GM19035 (cell line): ENCODE data around the gene TPP1.

ENCODE experiments used
- ATAC-seq: cut with Tn5 transposase; IDR thresholded peaks from one replicate; pipeline ENCODE4 v1.9.1; 2021; ENCODE audit not compliant: unreplicated experiment

The TPP1 gene

GRCh38 chr11:6612213-6613041 lies 6.8 kb downstream of the TPP1 start, which contains the start of gene TAF10:
TSS of gene TAF10 (minus strand) at chr11:6612216. CDS start at chr11:6612189, 27 bp downstream.
- ATAC-seq: peak; percentile 90

- ATAC-seq: no peak
Measured at GRCh38 chr11:6611963-6612212, 7.3 kb downstream of the TPP1 start.

GRCh38 chr11:6611092-6611962 lies 7.9 kb downstream of the TPP1 start:
- peak; percentile 17 for ATAC-seq

- ATAC-seq: no peak
Measured at GRCh38 chr11:6610591-6610990, 8.6 kb downstream of the TPP1 start.

- ATAC-seq: no peak
Measured at GRCh38 chr11:6609502-6610015, 9.7 kb downstream of the TPP1 start.

- ATAC-seq: no peak
Measured at GRCh38 chr11:6608726-6609501, 10.3 kb downstream of the TPP1 start.

GRCh38 chr11:6608011-6608410 lies 11.2 kb downstream of the TPP1 start:
- no peak for ATAC-seq

GRCh38 chr11:6607190-6607795 lies 11.9 kb downstream of the TPP1 start:
- no peak for ATAC-seq

GRCh38 chr11:6606471-6607189 lies 12.6 kb downstream of the TPP1 start:
- ATAC-seq: peak; percentile 36

- ATAC-seq: no peak
Measured at GRCh38 chr11:6604790-6605189, 14.4 kb downstream of the TPP1 start.

GRCh38 chr11:6604081-6604626 lies 15.1 kb downstream of the TPP1 start:
- ATAC-seq: peak; percentile 34

- ATAC-seq: peak; percentile 75
Measured at GRCh38 chr11:6603287-6604080, 15.7 kb downstream of the TPP1 start, which contains the start of the genes ILK and RRP8. TSS of gene ILK (plus strand) at chr11:6603774. CDS start at chr11:6604272, 498 bp downstream. TSS of gene RRP8 (minus strand) at chr11:6603616. CDS start at chr11:6603502, 114 bp downstream.

GRCh38 chr11:6602096-6602940 lies 16.9 kb downstream of the TPP1 start:
- ATAC-seq: no peak

- ATAC-seq: no peak
Measured at GRCh38 chr11:6601041-6601461, 18.2 kb downstream of the TPP1 start.

- no peak for ATAC-seq
Measured at GRCh38 chr11:6599881-6600390, 19.3 kb downstream of the TPP1 start.

- ATAC-seq: no peak
Measured at GRCh38 chr11:6599449-6599848, 19.8 kb downstream of the TPP1 start.

- ATAC-seq: no peak
Measured at GRCh38 chr11:6598555-6598954, 20.7 kb downstream of the TPP1 start.
